HG03457 (cell line): ENCODE data around the gene CFAP58.
"Not testable (repeated sequence)": the region's sequence is repeated elsewhere in the genome, so short reads cannot be mapped to it uniquely, and the experiment has no call there.

Experiments used
- ATAC-seq: cut with Tn5 transposase; IDR thresholded peaks from one replicate; pipeline ENCODE4 v1.9.1; 2021; ENCODE audit warnings: moderate number of reproducible peaks; ENCODE audit not compliant: unreplicated experiment

Gene CFAP58

DNA sequence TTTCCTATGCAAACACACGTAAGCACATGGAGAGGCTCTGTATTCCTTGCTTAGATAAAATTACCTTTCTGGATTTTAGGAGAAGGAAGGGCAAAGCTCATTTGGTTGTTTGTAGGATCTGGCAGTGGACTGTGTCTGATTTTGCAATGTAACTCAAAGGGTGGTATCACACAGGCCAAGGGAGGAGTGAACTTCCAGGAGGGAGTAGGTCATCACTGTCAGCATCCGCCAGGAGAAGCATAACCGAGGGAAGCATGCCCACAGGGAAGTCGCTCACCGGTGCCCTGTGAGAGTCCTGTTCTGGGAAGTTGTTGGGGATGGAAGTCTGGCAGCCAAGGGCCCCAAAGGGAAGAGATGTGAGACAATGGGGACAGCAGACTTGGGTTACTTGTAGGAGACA, 74.4 kb downstream of the CFAP58 start:
- ATAC-seq: no peak

DNA sequence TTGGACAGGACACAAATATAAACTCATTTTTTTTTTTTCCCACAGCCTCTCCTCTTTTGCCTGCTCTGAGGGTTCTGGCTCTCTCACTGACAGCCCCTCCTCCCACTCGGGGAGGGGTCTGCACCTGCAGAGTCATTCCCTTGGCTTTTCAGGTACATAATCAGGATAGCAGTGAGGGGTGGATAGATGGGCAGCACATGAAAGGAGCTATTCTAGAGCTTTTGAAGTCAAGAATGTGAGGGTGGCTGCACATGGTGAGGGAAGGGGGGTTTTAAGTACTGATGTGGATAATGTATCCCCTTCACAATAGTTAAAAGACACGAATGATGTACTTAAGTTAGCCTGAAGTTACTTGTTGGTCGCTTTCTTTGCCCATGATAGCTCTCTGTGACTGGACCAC, 76.2 kb downstream of the CFAP58 start:
- ATAC-seq: no peak

DNA sequence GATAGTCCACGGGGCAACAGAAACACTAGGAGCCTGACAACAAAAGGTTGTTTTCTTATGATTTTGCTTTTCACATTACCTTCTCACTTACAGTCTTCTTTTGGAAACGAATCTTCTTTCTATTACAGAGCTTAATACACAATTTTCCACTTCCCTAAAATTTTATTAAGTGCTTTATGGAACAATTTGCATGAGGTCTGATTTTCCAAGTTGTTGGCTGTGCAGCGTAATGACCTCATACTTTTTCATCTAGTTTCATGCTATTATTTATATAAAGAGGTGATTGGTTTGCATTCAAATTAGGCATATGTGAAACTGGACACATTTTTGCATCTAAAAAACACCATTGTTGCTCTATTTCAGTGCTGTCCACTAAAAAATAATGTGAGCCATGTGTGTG, 76.7 kb downstream of the CFAP58 start:
- no peak for ATAC-seq

DNA sequence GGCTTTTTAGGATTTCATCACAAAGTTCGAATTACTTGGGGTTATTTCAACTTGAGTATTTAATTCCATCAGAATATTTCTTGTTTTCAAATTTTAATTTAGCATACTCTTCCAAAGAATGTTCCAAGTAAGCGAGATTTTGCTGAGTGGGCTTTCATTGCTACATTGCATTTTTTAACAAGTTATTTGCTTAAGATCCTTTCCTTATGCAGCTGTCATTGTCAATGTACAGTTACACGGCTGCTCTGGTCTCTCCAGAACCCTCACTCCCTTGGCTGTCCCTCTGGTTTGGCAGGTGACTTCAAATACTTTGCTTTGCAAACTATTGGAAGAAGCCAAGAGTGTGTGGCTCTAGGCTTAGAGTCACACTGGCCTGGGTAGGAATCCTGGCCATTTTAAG, 80.0 kb downstream of the CFAP58 start:
- ATAC-seq: no peak

DNA sequence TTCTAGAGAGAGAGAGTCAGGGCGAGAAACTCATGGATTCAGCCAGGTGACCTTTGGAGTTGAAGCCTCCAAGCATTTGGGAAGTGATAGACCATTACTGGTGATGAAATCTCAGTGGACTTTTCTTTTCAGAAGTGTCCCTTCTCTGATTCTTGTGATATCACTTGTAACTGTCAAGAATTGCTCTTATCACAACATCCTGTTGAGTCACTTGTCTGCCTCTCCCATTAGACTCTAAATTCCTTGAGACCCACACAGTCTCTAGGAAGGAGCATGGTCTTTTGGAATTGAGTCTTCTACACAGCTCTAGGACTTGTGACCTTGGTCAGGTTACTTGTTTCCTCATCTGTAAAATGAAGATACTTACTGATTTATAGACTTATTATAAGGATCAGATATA, 81.0 kb downstream of the CFAP58 start:
- ATAC-seq: no peak

DNA sequence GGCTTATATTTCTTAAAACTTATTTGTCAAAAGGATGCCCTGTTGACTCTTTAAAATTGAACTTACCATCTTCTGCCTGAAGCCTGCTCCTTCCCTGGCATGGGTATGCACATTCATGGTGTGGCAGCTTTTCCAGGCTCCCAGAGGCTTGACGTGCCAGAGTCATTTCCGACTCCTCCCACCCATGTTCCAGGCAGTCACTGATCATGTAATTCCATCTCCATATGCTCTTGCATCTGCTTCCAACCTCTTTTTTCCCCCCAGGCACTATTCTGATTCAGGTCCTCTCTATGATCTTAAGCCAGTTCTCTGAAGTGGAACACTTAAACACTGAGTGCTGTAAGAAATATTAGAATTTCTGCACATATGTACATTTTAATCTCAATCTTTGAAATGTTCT, 82.2 kb downstream of the CFAP58 start:
- no peak for ATAC-seq

DNA sequence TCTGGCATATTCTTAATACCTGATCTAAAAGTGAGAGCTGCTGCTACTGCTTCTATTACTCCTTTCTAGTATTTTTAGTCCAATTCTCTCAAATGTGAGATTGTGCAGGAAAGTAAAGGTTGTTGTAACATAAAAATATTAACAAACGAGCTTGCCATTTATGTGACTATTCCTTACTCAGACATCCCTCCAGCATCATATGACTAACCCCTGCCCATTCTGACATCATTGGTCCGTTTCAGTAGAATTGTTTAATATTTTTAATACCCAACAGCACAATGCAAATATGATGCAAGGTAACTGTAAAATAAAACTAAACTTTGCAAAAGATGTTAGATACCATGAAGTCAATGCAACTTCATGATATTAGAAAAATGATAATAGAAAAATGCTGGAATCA, 83.6 kb downstream of the CFAP58 start:
- no peak for ATAC-seq

DNA sequence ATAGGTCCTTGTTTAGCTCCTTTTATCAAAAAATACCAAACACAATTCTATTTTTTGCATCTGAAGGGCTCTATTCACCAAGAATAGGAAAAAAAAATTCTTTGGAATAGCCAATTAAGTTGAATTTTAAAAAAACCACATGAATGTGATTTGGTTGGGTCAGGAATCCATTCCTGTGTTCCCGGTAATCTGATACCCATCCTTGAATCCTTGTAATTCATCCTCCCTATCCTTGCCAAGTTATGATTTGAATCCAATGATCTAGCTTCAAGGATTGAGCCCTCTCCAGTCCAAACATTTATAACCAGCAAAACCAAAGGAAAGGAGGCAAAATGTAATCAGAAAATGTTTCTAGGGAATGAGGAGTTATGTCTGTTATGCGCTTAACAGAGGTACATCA, 86.6 kb downstream of the CFAP58 start:
- ATAC-seq: no peak

DNA sequence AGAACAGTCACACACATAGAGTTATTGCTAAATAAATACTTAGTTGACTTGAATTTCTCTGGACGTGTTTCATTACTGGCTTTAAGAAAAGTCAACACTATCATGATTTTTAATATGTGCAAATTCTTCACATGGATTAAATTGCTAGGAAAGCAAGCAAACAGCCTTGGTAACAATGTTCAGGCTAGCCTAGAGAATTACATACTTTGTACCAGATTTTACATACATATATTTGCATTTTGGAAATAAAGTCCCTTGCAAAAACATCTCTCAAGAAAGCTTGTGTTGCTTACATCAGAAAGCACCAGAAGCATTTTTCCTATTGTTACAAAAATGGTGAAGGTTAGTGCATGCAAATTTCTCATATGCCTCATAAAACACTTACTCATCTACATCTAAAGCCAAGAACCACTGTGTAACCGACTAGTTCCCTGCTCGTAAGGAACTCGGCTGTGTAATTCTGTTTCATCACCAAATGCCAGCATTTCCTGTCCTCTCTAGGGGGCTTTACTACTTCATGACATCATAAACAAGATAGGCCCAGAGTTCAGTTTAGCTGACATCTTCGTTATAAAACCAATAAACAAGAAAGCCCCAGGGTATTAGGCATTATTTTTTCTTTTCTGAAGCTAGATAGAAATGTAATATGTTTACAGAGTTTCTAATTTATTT, 87.8 kb downstream of the CFAP58 start:
- ATAC-seq: no peak

DNA sequence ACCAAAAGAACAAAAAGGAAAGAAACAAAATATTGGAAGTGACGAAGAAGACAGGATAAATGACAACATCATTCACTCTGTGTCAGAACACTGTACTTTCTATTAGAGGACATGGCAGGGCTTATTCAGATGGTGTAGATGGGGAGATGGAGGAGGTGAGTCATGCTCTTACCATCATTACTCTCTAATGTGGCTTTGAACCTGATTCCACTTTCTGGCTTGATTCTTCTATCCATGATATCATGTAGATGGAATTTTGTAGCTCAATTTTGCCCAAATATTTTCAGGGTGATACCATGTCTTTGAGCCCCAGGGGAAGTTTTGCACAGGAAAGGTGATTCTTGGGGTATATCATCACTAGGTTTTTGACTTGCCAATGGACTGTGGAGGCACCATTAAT, 91.7 kb downstream of the CFAP58 start:
- ATAC-seq: no peak

DNA sequence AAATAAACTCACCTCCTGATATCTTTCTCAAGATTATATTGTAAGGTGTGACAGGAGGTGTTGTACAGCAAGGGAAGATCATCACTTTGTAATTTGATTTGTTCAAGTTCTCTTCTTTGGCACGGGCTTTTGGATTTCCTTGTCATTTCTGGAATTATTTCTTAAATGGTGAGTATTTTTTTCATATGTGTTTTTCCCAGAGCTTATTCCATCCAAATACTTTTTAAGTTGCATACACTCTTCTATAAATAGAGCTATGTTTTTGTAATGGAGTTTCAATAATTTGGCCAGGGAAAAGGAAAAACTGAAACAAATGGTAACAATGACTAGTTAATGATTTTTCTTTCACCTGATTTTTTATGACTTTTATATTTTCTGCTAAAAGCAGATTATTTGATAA, 92.5 kb downstream of the CFAP58 start:
- ATAC-seq: no peak

DNA sequence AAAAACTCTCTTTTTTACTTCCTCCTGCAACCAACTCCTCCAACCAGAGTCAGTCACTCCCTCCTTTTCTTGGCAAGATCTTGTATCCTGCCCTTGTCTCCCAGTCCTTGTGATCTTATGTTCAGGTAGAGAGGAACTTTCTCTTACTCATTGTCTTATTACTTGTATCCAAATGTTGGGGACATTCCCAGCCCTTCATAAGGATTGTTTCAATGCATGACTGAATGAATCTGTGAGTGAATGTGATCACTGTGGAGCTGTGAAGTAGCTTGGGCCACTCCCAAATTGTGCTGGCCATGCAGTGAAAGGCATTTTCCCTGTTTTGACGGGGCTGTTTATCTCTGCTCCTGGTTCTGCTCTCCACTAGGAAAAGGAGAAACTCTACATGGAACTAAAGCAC, 93.7 kb downstream of the CFAP58 start:
- ATAC-seq: no peak

DNA sequence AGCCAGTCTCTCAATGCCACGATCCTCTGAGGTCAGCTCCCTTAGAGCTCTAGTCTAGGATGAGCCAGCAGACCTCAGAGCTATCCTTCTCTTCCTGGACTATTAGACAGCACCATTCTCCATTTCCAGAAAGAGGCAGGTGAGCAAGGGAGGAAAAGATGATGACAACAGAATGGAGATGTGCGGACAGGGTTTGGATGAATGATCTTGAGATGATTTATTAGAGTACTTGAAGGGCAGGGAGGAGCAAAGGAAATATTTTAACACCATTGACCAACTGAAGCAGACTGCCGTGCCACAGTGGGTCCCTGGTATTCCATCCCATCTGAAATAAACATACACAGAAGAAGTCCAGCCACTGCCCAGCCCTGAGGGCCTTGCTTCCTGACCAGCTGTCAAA, 94.3 kb downstream of the CFAP58 start:
- ATAC-seq: no peak

DNA sequence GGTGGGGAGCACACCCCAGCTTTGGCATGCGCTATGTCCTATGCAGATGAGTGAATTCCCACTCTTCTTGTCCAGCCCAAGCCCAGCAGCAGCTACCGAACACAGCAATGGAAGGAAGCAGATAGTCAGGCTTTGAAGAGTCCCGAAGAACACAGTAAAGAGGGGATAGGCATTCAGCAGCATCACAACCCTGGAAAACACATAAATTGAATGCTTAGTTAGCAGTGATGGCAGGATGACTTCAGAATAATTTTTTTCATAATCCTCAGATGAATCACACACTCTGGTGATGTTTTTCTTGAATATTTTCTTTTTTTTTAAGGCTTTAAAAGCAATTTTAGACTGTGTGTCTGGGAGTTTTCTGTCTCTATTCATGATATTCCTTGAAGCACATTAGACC, 95.8 kb downstream of the CFAP58 start:
- ATAC-seq: no peak

DNA sequence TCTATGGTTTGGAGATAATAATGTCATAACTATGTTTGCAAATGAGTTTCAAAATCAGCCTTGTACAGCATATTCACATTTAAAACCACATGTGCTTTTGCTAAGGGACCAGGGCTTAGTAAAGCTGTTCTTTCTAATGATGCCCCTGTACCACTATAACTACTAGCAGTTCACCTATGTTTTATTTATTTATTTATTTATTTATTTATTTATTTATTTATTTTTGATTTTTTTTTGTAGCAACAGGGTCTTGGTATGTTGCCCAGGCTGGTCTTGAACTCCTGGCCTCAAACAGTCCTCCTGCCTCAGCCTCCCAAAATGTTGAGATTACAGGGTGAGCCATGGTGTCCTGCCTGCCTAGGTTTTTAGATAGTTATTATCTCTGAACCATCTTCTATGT, 96.9 kb downstream of the CFAP58 start:
- ATAC-seq: no peak

DNA sequence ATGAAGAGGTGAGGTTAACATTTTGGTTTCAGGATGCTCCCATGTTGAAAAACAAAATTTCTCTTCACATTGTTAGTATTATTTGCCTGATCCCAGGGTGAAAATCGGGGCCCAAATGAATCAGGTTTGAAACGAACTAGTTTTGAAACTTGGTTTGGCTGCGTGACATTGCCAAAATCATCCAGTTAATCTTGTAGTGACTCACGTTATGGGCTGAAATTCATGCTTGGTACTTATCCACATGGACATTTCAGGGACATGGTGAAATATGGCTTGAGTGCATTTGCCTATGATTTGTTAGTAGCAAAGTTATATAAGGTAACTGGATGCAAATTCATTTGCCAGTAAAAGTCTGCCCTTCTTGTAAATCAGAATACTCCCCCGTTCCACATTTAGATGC, 97.3 kb downstream of the CFAP58 start:
- no peak for ATAC-seq

DNA sequence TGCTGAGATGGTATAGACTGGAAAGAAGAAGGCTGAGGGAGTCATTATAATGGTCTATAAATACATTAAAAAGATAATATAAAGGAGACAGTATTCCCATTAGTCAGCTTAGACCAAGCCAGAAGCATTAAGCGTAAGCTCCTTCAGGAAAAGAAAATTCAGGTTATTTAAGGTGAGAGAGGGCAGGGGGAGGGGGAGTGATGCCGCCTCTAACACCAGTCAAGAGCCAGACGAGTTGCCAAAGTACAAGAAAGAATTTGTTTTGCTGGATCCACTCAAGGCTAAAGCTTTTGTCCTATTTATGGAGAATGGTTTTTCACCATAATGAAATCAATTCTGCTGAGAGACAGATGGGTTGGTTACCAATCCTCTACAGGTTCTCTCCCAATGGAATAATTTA, 99.3 kb downstream of the CFAP58 start:
- ATAC-seq: no peak

DNA sequence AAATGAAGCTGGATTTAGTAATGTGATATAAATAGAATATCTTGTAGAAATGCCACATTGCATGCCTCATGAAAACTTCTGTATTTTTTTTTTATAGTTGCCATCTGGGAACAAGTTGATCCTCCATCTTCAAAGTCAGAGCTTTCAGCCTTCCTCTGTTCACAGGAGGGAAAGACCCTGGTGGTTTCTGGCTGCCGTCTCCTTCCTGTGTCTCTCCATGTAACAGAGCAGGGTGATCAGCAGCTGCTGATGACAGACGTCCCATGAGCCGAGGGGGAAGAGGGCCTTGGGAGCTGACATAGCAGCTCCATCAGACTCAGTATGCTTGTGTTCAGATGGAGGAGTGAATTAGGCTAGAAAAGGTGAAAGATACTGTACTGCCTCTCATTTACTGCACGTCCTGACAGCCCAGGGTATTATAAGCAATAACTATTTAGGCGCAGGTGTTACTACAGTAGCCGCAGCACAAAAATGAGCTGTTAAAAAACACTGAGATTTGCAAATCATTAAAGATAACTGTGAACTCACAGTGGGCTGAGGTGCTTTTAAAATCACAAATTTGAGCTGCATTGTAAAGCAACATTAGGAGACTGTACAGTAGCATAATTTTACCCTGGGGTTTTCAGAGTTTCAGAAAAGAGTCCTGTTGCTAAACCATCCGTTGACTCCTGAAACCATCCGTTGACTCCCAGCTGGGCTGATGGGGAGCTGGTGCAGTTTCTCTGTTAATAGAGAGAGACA, 103.3 kb downstream of the CFAP58 start:
- ATAC-seq: no peak

DNA sequence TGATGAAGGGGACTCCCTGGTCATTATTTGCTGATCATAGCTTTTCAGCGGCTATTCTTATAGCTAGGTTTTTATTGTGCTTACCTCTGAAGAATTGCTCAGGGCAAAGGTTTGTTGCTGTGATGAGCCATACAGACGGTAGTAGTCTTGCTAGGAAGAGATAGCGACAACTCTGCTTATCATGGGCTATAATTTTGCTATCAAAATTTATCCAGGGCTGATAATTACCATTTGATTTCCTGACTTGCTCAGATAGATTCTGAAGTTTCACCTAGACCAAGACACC, 103.9 kb downstream of the CFAP58 start:
- no peak for ATAC-seq

DNA sequence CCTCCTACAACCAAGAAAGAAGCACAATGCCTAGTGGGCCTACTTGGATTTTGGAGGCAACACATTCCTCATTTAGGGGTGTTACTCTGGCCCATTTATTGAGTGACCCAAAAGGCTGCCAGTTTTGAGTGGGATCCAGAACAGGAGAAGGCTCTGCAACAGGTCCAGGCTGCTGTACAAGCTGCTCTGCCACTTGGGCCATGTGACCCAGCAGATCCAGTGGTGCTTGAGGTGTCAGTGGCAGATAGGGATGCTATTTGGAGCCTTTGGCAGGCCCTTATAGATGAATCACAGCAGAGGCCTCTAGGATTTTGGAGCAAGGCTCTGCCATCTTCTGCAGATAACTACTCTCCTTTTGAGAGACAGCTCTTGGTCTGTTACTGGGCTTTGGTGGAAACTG, 111.9 kb downstream of the CFAP58 start:
- not testable (repeated sequence) for ATAC-seq

DNA sequence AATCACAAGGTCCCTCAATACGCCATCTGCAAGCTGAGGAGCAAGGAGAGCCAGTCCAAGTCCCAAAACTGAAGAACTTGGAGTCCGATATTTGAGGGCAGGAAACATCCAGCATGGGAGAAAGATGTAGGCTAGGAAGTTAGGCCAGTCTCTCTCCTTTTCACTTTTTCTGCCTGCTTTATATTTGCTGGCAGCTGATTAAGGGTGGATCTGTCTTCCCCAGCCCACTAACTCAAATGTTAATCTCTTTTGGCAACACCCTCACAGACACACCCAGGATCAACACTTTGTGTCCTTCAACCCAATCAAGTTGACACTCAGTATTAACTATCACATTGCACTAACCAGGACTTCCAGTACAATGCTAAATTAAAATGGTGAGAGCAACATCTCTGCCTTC, 115.2 kb downstream of the CFAP58 start:
- ATAC-seq: not testable (repeated sequence)

DNA sequence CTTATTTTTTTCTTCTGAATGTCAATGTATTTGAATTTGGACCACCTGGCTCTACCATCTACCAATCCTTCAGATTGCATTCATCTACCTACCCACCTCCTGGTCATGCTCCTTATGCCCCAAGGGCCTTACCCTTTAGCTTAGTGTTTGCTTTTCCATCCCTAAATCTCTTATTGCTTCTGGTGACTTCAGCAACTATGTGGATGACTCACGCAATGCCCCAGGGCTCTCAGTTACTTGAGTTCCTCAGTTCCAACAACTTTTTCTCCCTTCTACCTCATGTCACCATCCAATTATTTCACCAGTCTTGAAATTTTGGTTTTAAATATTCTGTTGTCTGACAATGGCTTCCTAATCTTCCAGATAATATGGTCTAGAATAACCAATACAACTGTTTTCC, 118.9 kb downstream of the CFAP58 start:
- no peak for ATAC-seq
